DMS53 (cell line): Measurements from ENCODE around the gene TBCE.
"Not testable (repeated sequence)": the region's sequence is repeated elsewhere in the genome, so short reads cannot be mapped to it uniquely, and the experiment has no call there.

ENCODE experiments used
- DNase-seq: peaks from one replicate; lab custom pipeline; 2025; lab: John Stamatoyannopoulos, UW

The TBCE gene

GRCh38 chr1:235455097-235455496 lies 87.9 kb downstream of the TBCE start:
- DNase-seq = no peak

GRCh38 chr1:235455823-235456222 lies 88.6 kb downstream of the TBCE start:
- no peak for DNase-seq

GRCh38 chr1:235457856-235458255 lies 90.6 kb downstream of the TBCE start:
- DNase-seq = not testable (repeated sequence)

GRCh38 chr1:235460770-235461169 lies 93.5 kb downstream of the TBCE start:
- DNase-seq = no peak

GRCh38 chr1:235461954-235462353 lies 94.7 kb downstream of the TBCE start:
- no peak for DNase-seq

DNA sequence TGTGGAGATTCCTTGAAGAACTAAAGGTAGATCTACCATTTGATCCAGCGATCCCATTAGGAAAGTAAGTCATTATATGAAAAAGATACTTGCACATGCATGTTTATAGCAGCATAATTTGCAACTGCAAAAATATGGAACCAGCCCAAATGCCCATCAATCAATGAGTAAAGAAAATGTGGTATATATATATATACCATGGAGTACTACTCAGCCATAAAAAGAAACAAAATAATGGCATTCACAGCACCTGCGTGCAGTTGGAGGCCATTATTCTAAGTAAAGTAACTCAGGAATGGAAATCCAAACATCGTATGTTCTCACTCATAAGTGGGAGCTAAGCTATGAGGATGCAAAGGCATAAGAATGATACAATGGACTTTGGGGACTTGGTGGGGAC lies 95.6 kb downstream of the TBCE start:
- not testable (repeated sequence) for DNase-seq

- no peak for DNase-seq
Measured at GRCh38 chr1:235465066-235465465, 97.8 kb downstream of the TBCE start.

- no peak for DNase-seq
Measured at GRCh38 chr1:235468004-235468403, 100.8 kb downstream of the TBCE start.

DNA sequence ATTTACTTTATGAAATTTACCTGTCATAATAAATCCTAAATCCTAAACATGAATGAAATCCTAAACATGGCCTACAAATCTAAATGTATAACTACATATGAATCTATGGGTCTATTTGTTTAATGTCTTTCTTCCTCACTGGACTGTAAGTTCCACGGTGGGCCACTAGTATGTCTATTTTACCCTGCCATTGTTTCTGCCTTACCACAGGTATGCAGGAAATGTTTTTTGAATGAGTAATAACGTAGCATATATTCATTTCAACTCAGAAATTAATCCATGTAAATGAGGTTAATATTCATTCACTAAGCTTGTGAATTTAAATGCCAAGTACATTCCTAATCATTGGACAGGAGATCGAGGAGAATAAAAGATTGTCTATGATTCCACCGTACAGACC lies 101.7 kb downstream of the TBCE start:
- DNase-seq = no peak

DNA sequence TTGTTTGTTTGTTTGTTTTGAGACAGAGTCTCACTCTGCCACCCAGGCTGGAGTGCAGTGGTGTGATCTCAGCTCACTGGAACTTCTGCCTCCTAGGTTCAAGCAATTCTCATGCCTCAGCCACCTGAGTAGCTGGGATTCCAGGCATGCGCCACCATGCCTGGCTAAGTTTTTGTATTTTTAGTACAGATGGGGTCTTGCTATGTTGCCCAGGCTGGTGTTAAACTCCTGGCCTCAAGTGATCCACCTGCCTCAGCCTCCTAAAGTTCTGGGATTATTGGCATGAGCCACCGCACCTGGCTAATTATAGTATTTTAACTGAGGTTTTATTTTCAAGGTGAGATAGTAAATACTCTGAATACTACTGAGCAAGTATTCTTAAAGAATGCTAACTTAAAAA lies 102.7 kb downstream of the TBCE start:
- not testable (repeated sequence) for DNase-seq

GRCh38 chr1:235470741-235471439 lies 103.7 kb downstream of the TBCE start:
- no peak for DNase-seq

DNA sequence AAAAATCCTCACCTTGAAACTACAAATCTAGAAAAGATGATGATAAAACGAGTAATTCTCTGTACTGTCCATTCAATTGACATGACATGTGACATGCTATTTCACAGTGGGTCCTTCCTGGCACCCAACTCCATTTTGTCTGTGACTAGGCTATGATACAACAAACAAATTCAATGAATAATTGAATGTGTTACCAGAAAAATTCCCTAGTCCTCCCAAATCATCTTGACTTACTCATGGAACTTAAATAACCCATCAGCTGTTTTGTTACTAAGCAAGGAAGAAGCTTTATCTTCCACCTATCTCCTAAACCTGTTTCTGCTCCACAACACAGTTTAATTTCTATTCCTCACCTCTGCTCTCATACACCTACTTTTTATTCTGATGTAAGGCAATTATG lies 106.6 kb downstream of the TBCE start:
- DNase-seq = no peak

DNA sequence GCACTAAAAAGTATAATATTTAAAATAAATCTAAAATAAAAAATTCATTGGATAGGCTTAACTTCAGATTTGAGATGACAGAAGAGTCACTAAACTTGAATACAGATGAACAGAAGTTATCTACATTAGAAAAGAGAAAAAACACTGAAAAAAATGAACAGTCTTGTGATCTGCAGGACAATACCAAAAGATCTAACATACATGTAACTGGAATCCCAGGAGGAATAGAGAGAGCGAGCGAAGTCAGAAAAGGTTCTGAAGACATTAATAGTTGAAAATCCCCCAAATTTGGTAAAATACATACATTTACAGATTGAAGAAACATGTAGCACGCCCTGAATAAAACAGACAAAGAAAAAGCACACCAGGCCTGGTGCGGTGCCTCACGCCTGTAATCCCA lies 115.9 kb downstream of the TBCE start:
- DNase-seq = no peak

GRCh38 chr1:235485558-235485957 lies 118.3 kb downstream of the TBCE start:
- DNase-seq = no peak

DNA sequence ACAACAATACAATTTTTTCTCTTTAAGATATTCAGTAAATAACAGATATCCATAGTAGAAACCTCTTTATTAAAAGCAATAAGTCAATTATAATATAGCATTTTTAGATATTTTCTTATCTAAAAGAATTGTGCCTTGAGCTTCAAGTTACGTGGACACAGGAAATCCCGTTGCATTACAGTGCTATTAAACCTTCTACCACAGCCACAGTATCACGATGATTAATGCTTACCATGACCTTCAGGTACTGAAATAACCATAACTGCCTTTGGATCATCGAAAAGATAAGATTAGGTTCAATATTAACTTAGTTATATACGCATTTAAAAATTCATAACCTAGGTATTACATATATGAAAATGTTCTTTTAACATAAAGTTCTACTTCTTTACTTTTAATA lies 119.1 kb downstream of the TBCE start:
- no peak for DNase-seq

DNA sequence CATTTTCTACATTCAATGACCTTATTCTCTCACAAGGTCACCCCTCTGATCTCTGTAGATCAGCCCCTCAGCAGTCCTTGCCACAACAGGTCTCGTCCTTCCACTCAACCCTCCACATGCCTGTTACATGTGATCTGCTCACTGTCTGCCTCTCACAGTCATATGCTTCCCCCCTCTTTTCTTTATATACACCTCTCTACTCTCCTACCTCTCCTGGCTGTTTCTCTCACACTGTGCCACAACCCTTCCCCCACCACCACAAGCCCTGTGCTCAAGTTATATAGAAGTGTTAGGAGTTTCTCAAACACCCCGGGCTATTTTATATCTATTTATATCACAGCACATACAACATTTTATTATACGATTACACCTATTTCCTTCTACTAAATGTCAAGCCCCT lies 124.4 kb downstream of the TBCE start:
- no peak for DNase-seq

- no peak for DNase-seq
Measured at GRCh38 chr1:235494531-235494930, 127.3 kb downstream of the TBCE start.

GRCh38 chr1:235495030-235495429 lies 127.8 kb downstream of the TBCE start:
- no peak for DNase-seq

DNA sequence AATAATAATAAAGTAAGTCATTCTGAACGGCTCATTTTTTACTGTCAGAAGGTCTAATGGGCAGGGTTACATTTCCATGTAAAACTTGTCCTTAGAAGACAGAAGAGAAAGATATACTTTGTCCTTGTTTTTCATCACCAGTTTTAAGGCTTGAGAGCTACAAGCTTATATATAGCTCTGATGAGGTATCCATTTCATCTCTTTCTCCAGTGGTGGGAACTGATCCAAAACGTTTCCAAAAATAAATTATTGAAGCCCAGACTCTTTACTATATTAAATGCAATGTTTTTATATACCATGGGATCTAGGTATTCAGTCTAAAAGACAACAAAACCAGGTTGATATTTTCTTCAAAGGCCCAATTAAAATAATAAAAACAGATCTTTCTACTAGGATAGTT lies 128.3 kb downstream of the TBCE start:
- DNase-seq = no peak

- DNase-seq = peak; percentile 40
Measured at GRCh38 chr1:235500971-235501540, 133.8 kb downstream of the TBCE start.
